GM18508 (cell line): Measurements from ENCODE around the gene RPS6KA3.

ENCODE experiments used
- ATAC-seq: cut with Tn5 transposase; IDR thresholded peaks from one replicate; pipeline ENCODE4 v1.9.1; 2021; ENCODE audit warnings: moderate number of reproducible peaks; ENCODE audit not compliant: insufficient read depth, unreplicated experiment

The RPS6KA3 gene

DNA sequence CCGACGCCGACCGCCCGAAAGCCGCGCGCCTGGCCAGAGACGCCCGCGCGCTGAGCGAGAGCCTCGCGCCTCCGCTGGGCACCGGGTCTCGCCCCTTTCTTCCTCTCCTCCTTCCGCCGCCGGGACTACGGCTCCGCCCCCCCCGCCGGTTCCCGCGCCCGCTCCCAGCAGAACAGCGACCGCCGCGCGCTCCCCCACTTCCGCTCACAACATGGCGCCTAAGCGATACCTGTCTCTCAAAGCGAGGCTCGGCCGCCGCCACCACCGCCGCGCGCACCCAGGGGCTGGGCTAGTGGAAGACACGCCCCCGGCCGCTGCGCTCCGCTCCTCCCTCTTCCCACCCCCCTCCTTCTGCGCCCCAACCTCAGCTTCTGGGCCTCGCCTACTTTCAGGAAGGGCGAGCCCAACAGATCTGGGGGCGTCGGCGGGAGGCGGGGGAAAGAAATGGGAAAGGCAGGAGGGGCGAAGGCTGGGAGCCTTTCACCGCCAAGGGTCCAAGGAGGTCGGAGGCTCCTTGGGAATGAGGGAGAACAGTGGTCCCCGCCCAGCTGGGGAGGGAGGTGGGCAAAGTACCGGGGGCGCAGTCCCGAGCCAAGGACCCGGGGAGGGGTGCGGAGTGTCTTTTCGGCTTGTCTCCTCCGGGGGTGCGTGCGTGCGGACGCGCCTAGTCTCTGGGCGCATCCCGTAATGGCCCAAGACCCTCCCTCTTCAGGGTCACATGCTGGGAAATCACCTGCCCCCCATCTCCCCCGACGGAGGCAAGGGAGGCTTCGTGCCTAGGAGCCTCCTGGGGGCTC is at the start of gene RPS6KA3:
RPS6KA3 (minus strand) TSS at position 100 of the 797 bp plus-strand sequence. CDS start 277 bp downstream, outside the sequence.
- peak; percentile 66 for ATAC-seq

DNA sequence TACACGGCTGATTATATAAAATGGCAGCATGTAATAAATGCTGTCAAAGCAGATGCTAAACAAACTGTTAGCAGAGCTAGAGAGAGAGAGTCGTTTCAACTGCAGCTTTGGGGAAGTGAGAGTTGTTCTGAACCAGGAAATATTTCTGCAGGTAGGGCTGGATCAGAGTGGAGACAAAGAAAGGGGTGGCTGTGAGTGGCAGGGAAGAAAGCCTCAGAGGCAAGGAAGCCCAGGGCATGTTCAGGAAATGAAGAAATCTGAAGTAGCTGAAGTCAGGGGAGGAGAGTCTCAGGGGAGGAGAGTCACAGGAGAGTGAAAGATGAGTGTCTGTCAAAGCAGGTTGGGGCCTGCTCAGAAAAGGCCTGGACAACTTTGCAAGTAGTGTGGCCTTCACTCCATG is 48.4 kb upstream of the RPS6KA3 start:
- ATAC-seq = no peak

DNA sequence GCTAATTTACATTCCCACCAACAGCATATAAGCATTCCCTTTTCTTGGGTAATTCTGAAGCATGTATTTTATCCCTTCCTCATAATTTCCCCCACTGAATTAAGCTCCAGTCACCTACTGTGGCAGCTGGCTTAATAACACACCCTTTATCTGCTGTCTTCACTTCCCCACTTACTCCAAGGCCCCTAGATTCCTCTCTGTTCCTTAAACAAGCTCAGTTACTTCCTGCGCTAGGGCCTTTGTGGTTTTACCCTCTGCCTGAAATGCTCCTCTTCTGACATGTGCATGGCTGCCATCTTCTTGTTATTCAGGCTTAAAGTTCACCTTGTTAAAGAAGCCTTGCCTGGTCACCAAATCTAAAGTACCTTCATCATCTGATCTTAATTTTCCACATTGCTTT is 47.2 kb upstream of the RPS6KA3 start:
- no peak for ATAC-seq

DNA sequence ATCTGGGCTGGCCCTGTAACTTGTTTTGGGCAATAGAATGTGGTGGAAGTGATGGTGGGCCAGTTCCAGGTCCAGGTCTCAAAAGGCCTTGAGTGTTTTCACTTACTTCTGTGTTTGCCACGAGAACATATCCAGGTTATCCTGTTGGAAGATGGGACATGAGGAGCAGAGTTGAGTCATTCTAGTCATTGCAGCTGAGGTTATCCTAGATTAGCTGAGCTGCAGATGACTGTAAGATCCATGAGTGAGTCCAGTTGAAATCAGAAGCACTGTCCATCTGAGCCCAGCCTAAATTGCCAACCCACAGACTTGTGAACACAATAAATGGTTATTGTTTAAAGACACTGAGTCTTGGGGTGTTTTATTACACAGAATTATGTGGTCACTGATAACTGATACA is 45.3 kb upstream of the RPS6KA3 start:
- ATAC-seq = no peak

DNA sequence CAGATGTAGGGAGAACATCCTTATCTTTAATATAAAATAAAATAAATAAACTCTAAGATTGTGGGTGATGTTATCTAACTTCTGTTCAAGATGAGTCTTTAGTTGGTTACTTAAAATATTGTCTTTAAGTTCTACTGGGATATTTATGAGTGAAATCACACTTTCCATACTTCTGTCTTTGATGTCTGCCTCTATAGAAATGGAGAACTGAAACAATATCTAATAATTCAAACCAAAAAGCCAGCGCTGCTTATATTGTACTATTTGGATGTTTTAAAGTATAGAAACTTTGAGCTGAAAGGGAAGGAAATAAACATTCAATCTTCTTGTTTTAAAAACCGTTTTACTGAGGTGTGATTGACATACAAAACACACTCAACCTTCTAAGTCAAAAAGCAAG is 44.8 kb upstream of the RPS6KA3 start:
- ATAC-seq = no peak

GRCh38 chrX:20309806-20310205 is 43.1 kb upstream of the RPS6KA3 start:
- ATAC-seq = no peak

GRCh38 chrX:20306668-20307067 is 40.0 kb upstream of the RPS6KA3 start:
- no peak for ATAC-seq

- ATAC-seq = no peak
Observed at GRCh38 chrX:20300822-20301221, 34.1 kb upstream of the RPS6KA3 start.

DNA sequence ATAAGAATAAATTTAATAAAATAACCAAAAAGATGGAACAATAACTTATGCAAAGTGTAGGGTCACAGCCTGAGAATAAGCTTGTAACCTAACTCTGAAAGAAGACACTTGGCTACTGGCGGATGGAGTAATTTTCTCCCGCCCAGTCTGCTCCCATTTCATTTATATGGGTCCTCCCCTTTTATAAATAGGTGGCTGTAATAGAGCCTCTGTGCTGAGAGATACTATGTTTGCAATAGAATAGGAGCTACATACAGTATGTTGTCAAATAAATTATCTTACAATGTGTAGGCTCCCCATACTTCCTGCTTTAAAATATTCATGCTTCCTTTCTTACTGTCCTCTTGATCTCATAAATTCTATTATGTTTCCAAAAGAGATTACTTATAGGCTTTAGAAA is 28.2 kb upstream of the RPS6KA3 start:
- ATAC-seq = no peak

- no peak for ATAC-seq
Observed at GRCh38 chrX:20294284-20294683, 27.6 kb upstream of the RPS6KA3 start.

DNA sequence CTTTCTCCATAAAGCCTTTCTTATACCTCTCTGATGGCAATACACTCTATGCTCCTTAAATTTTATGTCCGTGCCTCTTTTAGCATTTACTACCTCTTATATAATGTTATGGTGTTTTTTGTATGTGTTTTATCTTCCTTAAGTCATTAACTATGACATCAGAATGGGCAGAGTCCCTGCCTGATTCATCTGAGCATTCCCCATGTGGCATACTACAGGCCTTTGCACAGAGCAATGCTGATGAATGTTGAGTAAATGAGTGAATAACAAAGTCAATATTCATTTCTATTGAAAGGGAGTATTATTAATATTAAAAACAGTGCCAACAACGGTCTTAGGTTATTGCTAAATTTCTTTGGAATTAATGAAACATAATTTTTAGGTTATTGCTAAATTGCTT is 18.8 kb upstream of the RPS6KA3 start:
- no peak for ATAC-seq

DNA sequence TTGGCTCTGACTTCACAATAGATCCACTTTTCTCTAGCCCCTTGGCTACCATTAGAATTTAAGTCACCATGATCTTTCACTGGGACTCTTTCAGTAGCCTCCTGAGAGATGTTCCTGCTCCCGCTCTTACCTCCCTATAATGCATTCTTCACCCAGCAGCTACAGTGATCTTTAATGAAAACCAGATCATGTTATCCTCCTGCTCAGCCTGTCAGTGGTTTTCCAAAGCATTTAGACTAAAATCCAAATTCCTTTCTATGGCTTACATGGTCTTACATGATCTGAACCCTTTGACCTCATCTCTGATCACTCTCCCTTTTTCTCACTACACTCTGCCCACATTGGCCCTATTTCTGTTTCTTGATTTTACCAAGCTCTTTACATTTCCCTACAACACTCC is 18.3 kb upstream of the RPS6KA3 start:
- no peak for ATAC-seq

DNA sequence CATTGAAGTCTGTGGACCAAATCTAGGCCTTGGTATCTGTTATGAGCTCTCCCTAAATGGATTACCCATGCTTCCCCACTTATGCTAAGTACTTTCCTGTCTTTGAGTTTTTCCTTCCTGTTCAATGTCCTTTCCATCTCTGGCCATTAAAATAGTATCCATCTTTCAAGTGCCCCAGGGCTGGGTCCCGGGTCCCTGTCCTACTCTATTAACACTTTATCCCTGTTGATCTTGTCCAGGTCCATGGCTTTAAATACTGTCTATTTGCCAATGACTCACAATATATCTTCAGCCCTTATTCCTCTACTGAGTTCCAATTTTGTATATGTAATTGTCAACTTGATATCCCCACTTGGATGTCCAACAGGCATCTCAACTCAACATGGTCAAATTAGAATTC is 17.7 kb upstream of the RPS6KA3 start:
- no peak for ATAC-seq

GRCh38 chrX:20280938-20281337 is 14.2 kb upstream of the RPS6KA3 start:
- ATAC-seq = no peak

DNA sequence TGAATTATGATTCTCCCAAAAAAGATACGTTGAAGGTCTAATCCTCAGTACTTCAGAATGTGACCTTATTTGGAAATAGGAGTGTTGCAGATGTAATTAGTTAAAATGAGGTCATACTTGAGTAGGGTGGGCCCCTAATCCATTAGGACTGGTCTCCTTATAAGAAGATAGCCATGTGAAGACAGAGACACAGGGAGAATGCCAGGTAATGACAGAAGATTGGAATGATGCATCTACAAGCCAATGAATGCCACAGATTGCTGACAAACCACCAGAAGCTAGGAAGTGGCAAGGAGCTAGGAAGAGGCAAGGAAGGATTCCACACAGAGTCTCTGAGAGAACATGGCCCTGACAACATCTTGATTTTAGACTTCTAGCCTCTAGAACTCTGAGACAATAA is 7.4 kb upstream of the RPS6KA3 start:
- ATAC-seq = no peak

DNA sequence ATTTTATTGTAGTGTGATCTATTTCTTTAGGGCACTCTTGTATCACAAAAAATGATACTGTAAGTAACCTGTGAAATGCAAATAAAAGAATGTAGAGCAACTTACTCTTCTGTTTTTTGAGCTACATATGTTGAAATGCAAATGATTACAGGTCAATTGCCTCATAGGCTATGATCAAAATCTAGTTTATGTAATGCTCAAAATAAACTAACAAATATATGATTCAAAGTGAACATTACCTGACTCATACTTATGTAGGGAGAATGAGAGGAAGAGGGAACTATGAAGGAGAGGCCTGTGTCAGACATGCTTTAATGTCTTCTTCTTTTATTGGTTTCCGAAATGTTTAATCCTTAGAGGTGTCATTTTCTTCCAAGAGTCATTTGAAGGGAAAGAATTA is 5.0 kb upstream of the RPS6KA3 start:
- no peak for ATAC-seq

DNA sequence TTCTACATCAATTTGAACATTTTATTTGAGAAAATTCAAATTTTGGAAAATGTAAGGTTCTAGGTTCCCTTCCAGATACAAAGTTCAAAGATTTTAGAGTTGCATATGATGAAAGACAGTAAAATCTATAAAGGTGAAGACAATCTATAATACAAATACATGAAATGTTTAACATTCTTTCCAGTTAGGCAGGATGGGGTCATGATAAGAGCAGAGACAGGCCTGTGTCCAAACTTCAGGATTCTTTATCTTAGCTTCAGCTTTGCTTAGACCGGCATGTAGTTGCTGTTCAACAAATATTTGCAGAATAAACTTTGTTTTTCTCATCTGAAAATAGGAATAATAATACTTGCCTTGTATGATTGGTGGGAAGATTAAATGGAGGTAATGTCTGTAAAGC is 4.5 kb upstream of the RPS6KA3 start:
- ATAC-seq = no peak

DNA sequence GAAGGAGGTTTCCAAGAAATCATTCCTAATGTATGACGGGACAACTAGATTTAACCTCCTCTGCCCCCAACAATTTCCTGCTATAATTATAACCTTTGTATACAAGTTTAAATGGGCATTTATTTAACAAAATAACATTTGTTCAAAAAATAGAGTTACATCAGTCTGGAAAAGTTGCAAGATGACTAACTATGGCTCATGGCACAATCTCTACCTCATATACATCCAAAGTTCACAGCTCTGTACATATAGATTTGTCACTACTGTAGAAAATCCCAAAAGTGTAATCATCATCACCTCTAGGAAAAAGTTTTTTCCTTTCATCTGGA is 3.8 kb upstream of the RPS6KA3 start:
- ATAC-seq = no peak

- no peak for ATAC-seq
Observed at GRCh38 chrX:20269848-20270561, 3.3 kb upstream of the RPS6KA3 start.

GRCh38 chrX:20267931-20268701 is 1.4 kb upstream of the RPS6KA3 start:
- no peak for ATAC-seq

DNA sequence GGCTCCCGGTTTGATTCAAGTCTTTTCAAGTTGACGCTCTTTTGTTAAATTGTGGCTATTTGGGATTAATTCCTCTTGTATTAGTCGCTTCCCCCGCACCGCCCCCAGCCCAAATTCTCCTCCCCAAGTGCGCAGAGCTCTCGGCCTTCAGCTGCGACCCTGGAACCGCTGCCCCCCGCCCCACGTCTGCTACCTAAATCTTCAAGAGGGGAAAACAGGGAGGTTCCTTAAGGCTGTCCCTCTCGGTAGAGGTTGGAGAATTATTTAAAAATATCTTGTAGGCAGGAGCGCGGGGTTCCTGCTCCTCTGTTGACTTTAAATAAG is 860 bp upstream of the RPS6KA3 start:
- no peak for ATAC-seq
